Stomach (tissue), 4 donors: ENCODE results near the gene CRACR2B.

Experiments
- CTCF ChIP-seq, 7 experiments: fragments of 450-650 bp in 4 of 7; fragments of 200-600 bp in 3 of 7; sonication (generic) in 3 of 7; IDR thresholded peaks; one replicate each; pipeline ENCODE4 v1.5.1; 2016 to 2019; ENCODE audit warnings: antibody characterized with exemption in 7 of 7, control low read depth in 2 of 7, mild to moderate bottlenecking in 1 of 7
- EP300 ChIP-seq: sonication (generic); formaldehyde crosslinking; IDR thresholded peaks from one replicate; pipeline ENCODE4 v1.6.1; 2017; ENCODE audit warnings: antibody characterized with exemption
- POLR2A ChIP-seq, 4 donors: fragments of 450-650 bp; IDR thresholded peaks; one replicate each; pipeline ENCODE4 v1.6.1; 2016; ENCODE audit warnings: antibody characterized with exemption in 4 of 4, control low read depth in 2 of 4, mild to moderate bottlenecking in 1 of 4, moderate library complexity in 1 of 4
- POLR2AphosphoS5 ChIP-seq, 3 donors: sonication (generic); formaldehyde crosslinking; IDR thresholded peaks; one replicate each; pipeline ENCODE4 v1.6.1; 2016; ENCODE audit warnings: antibody characterized with exemption in 3 of 3

GRCh38 chr11:812390-812789 lies 15.3 kb upstream of the CRACR2B start:
- TF ChIP-seq CTCF (IDR thresholded peaks at IDR 0.05) = no peak
- TF ChIP-seq POLR2AphosphoS5 (IDR thresholded peaks at IDR 0.05) = no peak
- no peak for TF ChIP-seq POLR2A (IDR thresholded peaks at IDR 0.05)
- TF ChIP-seq EP300 = no peak
